GM12892 (cell line): ENCODE data around the gene SLC35A2.

Experiments
- POLR2A ChIP-seq: IDR thresholded peaks from 2 replicates; pipeline ENCODE4 v1.6.1; 2011; ENCODE audit warnings: low read depth, low read length, control low read depth
- POLR2AphosphoS5 ChIP-seq: IDR thresholded peaks from 2 replicates; pipeline ENCODE4 v1.6.1; 2011; ENCODE audit warnings: low read depth, low read length, control low read depth
- TAF1 ChIP-seq: IDR thresholded peaks from 2 replicates; pipeline ENCODE4 v1.6.1; 2011; ENCODE audit warnings: low read depth, mild to moderate bottlenecking, control low read depth, low read length, borderline replicate concordance

- TF ChIP-seq POLR2A (no peak), TAF1 (no peak), POLR2AphosphoS5 (no peak)
Measured at GRCh38 chrX:48904626-48905025, 6.8 kb downstream of the SLC35A2 start.
